Measurements from ENCODE around the gene FUBP3.

The FUBP3 gene, protein sequence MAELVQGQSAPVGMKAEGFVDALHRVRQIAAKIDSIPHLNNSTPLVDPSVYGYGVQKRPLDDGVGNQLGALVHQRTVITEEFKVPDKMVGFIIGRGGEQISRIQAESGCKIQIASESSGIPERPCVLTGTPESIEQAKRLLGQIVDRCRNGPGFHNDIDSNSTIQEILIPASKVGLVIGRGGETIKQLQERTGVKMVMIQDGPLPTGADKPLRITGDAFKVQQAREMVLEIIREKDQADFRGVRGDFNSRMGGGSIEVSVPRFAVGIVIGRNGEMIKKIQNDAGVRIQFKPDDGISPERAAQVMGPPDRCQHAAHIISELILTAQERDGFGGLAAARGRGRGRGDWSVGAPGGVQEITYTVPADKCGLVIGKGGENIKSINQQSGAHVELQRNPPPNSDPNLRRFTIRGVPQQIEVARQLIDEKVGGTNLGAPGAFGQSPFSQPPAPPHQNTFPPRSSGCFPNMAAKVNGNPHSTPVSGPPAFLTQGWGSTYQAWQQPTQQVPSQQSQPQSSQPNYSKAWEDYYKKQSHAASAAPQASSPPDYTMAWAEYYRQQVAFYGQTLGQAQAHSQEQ

DNA sequence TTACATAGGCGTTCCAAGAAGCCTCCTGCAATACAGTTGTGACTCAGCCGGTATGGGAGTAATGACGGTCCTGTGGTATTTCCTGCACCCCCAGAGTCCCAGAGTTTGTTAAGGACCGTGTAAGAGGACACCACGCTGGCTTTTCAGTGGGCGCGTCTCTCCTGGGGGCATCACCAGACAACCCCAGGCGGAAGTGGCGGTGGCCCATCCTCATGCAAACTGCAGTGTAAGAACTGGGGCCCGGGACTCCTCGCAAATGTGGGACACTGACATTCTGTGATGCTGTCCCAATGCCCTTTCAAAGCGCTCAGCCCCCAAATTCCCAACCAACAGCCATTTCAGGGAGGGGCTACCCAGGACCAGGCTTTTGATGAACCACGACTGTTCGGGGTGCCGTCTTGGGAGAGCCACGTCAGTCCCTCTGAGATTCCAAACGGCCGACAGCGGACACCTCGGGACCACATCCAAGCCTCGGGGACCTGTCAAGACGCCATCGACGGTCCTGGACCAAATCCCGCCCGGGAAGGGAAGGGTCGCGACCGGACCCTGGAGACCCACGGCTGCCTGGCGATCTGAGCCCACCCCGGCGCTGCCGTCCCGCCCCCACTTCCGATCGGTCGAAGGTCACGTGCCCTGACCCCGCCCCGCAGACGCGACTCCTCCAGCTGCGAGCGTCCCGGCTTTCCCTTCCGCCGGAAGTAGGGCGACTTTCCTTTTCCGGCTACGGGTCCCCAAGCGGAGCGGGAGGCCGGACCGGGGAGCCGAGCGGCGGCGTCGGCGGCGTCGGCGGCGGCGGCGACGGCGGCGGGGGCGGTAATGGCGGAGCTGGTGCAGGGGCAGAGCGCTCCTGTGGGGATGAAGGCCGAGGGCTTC is at the start of gene FUBP3:
Gene FUBP3 (plus strand): TSS at position 713 of the 873 bp plus-strand sequence. CDS start 104 bp downstream, at position 817.
- DNase-seq (ENCODE audit: low read depth), result peak; percentile 53

DNA sequence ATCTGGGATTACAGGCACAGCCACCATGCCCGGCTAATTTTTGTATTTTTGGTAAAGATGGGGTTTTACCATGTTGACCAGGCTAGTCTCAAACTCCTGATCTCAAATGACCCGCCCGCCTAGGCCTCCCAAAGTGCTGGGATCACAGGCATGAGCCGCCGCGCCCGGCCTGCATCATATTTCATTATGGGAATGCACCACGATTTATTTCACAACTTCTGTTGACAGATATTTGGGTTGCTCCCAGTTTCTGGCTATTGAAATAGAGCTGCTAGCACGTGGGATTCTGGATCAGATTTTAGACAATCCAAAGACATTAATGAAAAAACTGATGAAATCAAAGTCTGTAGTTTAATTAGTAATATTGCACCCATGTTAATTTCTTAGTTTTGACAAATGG is 48.4 kb upstream of the FUBP3 start:
- no peak for DNase-seq (ENCODE audit: low read depth)

GRCh38 chr9:130531670-130532069 is 47.7 kb upstream of the FUBP3 start:
- peak; percentile 39 for DNase-seq (ENCODE audit: low read depth)

GRCh38 chr9:130532426-130533080 is 46.8 kb upstream of the FUBP3 start:
- no peak for DNase-seq (ENCODE audit: low read depth)

DNA sequence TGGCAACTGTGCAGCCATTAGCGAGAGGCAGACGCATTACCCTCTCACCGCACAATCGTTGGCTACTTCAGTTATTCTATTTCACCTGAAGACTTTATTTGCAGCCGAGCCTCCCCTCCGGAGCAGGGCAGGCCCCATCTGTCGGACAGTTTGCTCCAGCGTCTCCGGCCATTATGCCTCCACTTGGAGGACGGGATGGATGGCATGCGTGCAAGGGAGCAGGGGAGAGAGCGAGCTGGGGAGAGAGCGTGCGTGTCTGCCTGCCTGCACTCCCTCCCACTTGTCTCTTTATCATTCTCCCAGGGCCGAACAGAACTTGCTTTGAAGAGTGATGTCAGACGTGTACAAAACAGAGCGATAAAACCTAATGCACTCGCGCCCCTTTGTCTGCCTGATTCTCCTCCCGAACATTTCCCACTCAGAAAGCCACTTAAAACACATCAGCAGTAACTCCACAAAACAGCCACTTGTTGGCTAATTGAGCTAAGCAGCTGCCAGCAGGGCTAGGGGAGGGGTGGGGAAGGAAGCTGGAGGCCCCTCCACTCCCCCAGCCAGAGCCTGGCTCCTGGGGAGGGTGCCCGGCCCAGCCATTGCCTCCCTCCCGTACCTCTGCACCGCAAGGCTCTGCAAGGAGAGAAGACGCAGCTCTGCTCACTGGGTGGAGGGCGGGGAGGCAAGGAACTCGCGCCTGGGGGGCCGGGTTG is 43.4 kb upstream of the FUBP3 start:
- DNase-seq (ENCODE audit: low read depth), result no peak

- no peak for DNase-seq (ENCODE audit: low read depth)
Measured at GRCh38 chr9:130536701-130537107, 42.7 kb upstream of the FUBP3 start.

- DNase-seq (ENCODE audit: low read depth), result peak; percentile 88
Measured at GRCh38 chr9:130537346-130538050, 41.9 kb upstream of the FUBP3 start.

GRCh38 chr9:130539420-130540223 is 39.8 kb upstream of the FUBP3 start:
- DNase-seq (ENCODE audit: low read depth), result no peak

DNA sequence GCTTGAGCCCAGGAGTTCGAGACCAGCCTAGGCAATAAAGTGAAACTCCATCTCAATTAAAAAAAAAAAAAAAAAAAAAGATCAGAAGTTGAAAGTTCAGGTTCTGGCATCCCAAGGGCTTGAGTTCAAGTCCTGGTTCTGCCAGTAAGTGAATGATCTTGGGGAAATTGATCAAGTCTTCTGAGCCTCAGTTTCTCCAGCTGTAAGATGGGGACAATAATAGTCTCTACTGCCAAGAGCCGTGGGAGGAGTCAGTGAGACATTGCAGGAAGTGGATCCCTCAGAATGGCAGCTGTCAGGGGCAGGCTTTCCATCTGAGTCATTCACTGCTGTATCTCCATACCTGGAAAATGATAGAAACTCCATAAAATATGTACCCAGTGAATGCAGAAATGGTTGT is 37.8 kb upstream of the FUBP3 start:
- no peak for DNase-seq (ENCODE audit: low read depth)

GRCh38 chr9:130542038-130542437 is 37.3 kb upstream of the FUBP3 start:
- DNase-seq (ENCODE audit: low read depth), result no peak

- no peak for DNase-seq (ENCODE audit: low read depth)
Measured at GRCh38 chr9:130542457-130543228, 36.7 kb upstream of the FUBP3 start.

DNA sequence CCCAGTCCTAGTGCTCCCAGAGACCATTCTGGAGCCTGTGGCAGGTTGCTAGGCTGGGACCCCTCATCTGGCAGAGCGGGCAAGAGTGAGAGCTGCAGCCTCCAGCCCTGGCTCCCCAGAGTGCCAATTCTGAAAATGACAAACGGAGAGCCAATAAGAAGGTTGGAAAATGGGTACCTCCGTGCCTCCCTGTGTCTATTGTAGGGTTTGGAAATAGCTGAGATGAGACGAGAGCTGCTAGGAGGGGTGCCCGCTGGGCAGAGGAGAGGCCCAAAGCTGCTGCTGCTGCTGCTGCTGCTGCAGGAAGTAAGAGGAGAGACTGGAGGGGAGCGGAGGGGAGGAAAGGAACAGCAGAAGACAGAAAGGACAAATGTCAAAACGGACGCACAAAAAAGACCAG is 36.0 kb upstream of the FUBP3 start:
- no peak for DNase-seq (ENCODE audit: low read depth)

GRCh38 chr9:130543859-130544258 is 35.5 kb upstream of the FUBP3 start:
- no peak for DNase-seq (ENCODE audit: low read depth)

- DNase-seq (ENCODE audit: low read depth), result no peak
Measured at GRCh38 chr9:130544364-130544763, 35.0 kb upstream of the FUBP3 start.

DNA sequence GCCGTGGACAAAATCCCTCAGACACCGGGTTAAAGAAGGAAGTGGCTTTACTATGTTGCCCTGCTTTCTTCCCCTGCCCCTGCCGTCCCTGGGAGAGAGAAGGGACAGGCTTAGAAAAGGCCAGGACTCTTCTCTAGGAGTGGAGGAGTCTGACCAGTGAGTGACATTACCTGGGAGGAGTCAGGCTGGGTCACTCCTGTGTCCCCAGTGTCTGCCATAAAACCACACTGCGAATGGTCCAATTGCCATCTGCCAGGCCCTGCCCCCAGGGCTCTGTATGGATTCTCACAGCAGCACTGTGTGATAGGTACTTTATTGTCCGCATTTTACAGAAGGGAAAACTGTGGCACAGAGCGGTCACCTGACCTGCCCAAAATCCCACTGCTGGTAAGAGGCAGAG is 31.3 kb upstream of the FUBP3 start:
- no peak for DNase-seq (ENCODE audit: low read depth)

- no peak for DNase-seq (ENCODE audit: low read depth)
Measured at GRCh38 chr9:130549093-130549735, 30.2 kb upstream of the FUBP3 start.

DNA sequence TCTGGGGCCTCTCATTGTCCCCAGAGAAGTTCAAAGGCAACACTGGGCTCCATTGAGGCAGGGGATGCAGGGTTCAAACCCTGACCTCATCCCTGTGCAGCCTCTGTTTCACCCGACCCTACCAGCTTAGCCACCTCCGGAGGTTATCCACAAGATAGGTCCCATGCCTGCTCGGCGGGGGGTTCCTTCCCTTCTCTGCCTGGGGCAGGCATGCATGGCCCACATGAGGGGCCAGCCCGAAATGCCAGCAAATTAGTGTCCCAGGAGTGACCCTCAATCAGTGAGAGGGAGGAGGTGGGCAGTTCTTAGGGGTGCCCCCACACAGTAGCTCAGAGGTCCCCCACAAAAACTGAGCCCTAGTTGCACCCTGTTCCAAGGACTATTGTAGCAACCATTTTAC is 24.8 kb upstream of the FUBP3 start:
- no peak for DNase-seq (ENCODE audit: low read depth)

DNA sequence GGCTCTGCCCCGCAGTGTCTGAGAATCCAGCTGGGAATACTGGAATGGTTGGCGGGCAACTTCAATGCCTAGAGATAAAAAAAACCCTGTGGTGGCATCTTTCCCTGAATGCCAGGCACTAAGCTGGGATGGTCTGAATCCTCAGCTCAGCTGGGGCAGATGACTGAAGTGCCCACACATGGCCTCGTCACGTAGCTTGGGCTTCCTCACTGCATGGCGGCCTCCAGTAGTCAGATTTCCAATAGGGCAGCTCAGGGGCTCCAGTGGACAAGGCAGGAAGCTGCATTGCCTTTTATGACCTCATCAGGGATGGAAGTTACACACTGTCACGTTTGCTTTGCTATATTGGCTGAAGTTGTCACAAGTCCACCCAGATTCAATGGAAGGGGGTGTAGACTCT is 24.3 kb upstream of the FUBP3 start:
- DNase-seq (ENCODE audit: low read depth), result no peak

GRCh38 chr9:130555968-130556367 is 23.4 kb upstream of the FUBP3 start:
- DNase-seq (ENCODE audit: low read depth), result no peak

Data from CMK (cell line).